ENCODE results near the gene MSX2. TPM values are rescaled to one million over a fixed set of nuclear protein-coding genes. Genes with fewer than 3 reads are reported as not detected.

The MSX2 gene
- total and polyA plus RNA-seq, 4 donors: 0.34 to 2.1 (median 0.80) TPM

- 32 to 50% methylated on average over 11 of the region's 11 CpGs for WGBS, 2 donors
- Histone ChIP-seq H3K27me3 (ENCODE audit: control insufficient read depth in 3 of 3, insufficient read depth in 3 of 3, low read length in 2 of 3) (peaks cover 9 to 92% (median 91%) of the 10 kb centered on the region in 3 donors), H3K27ac (ENCODE audit: low read depth in 1 of 2, low read length in 1 of 2) (no peak overlapping the region), H3K36me3 (ENCODE audit: control insufficient read depth in 4 of 4, insufficient read depth in 4 of 4, low read length in 4 of 4) (peaks cover 0 to 2% (median 0%) of the 10 kb centered on the region in 4 donors), H3K9me3 (ENCODE audit: control insufficient read depth in 4 of 4, insufficient read depth in 3 of 4, low read length in 3 of 4) (peaks cover 0 to 2% (median 0%) of the 10 kb centered on the region in 4 donors), H3K4me1 (ENCODE audit: control insufficient read depth in 5 of 5, insufficient read depth in 5 of 5, low read length in 5 of 5) (peaks cover 0 to 17% (median 5%) of the 10 kb centered on the region in 5 donors), H3K4me3 (no peak overlapping the region), H3K9ac (ENCODE audit: insufficient read depth in 1 of 2, low read length in 2 of 2) (no peak overlapping the region)
- DNase-seq (no peak), ATAC-seq (ENCODE audit: insufficient read depth, low FRiP score) (no peak)
- no peak for TF ChIP-seq CTCF (IDR thresholded peaks at IDR 0.05; ENCODE audit: control extremely low read depth, extremely low read depth)
Measured at GRCh38 chr5:174725991-174726601, 1.7 kb downstream of the MSX2 start.

GRCh38 chr5:174726916-174727793 lies 2.8 kb downstream of the MSX2 start:
- H3K27me3 ChIP-seq (ENCODE audit: control insufficient read depth in 3 of 3, insufficient read depth in 3 of 3, low read length in 2 of 3): peaks cover 11 to 92% (median 91%) of the 10 kb centered on the region in 3 donors

GRCh38 chr5:174727794-174728680 lies 3.7 kb downstream of the MSX2 start:
- 46 to 67% methylated on average over 11 of the region's 11 CpGs for WGBS, 2 donors
- Histone ChIP-seq H3K4me1 (ENCODE audit: control insufficient read depth in 5 of 5, insufficient read depth in 5 of 5, low read length in 5 of 5) (peaks cover 0 to 15% (median 0%) of the 10 kb centered on the region in 5 donors), H3K4me3 (no peak overlapping the region), H3K27ac (ENCODE audit: low read depth in 1 of 2, low read length in 1 of 2) (no peak overlapping the region), H3K27me3 (ENCODE audit: control insufficient read depth in 3 of 3, insufficient read depth in 3 of 3, low read length in 2 of 3) (peaks cover 11 to 92% (median 91%) of the 10 kb centered on the region in 3 donors), H3K9me3 (ENCODE audit: control insufficient read depth in 4 of 4, insufficient read depth in 3 of 4, low read length in 3 of 4) (peaks cover 0 to 2% (median 0%) of the 10 kb centered on the region in 4 donors), H3K36me3 (ENCODE audit: control insufficient read depth in 4 of 4, insufficient read depth in 4 of 4, low read length in 4 of 4) (peaks cover 0 to 2% (median 0%) of the 10 kb centered on the region in 4 donors), H3K9ac (ENCODE audit: insufficient read depth in 1 of 2, low read length in 2 of 2) (no peak overlapping the region)
- ATAC-seq (ENCODE audit: insufficient read depth, low FRiP score) (no peak), DNase-seq (no peak)
- no peak for TF ChIP-seq CTCF (IDR thresholded peaks at IDR 0.05; ENCODE audit: control extremely low read depth, extremely low read depth)

More at GRCh38 chr5:174726916-174727793, 2.8 kb downstream of the MSX2 start:
- Histone ChIP-seq H3K4me3 (no peak overlapping the region), H3K9ac (ENCODE audit: insufficient read depth in 1 of 2, low read length in 2 of 2) (no peak overlapping the region), H3K36me3 (ENCODE audit: control insufficient read depth in 4 of 4, insufficient read depth in 4 of 4, low read length in 4 of 4) (peaks cover 0 to 2% (median 0%) of the 10 kb centered on the region in 4 donors), H3K4me1 (ENCODE audit: control insufficient read depth in 5 of 5, insufficient read depth in 5 of 5, low read length in 5 of 5) (peaks cover 0 to 15% (median 0%) of the 10 kb centered on the region in 5 donors), H3K9me3 (ENCODE audit: control insufficient read depth in 4 of 4, insufficient read depth in 3 of 4, low read length in 3 of 4) (peaks cover 0 to 2% (median 0%) of the 10 kb centered on the region in 4 donors), H3K27ac (ENCODE audit: low read depth in 1 of 2, low read length in 1 of 2) (no peak overlapping the region)
- 25 to 49% methylated on average over 21 of the region's 21 CpGs for WGBS, 2 donors
- ATAC-seq (ENCODE audit: insufficient read depth, low FRiP score) (no peak), DNase-seq (no peak)
- no peak for TF ChIP-seq CTCF (IDR thresholded peaks at IDR 0.05; ENCODE audit: control extremely low read depth, extremely low read depth)
